GM08714 (cell line): ENCODE results near the gene SLC22A15.

Experiments
- H3K4me3 ChIP-seq: fragments of 200-500 bp; sonication (Bioruptor generic); 2 replicates; pipeline ENCODE4 v1.5.1; 2014; ENCODE audit warnings: mild to moderate bottlenecking, low read length, inconsistent platforms
- ZNF274 ChIP-seq: IDR thresholded peaks from 2 replicates; pipeline ENCODE4 v1.6.1; 2012; ENCODE audit warnings: mild to moderate bottlenecking, low read depth, low read length

Gene SLC22A15

GRCh38 chr1:116002781-116003420 is 26.6 kb downstream of the SLC22A15 start:
- no peak for TF ChIP-seq ZNF274
- H3K4me3 ChIP-seq = no peak overlapping the region

DNA sequence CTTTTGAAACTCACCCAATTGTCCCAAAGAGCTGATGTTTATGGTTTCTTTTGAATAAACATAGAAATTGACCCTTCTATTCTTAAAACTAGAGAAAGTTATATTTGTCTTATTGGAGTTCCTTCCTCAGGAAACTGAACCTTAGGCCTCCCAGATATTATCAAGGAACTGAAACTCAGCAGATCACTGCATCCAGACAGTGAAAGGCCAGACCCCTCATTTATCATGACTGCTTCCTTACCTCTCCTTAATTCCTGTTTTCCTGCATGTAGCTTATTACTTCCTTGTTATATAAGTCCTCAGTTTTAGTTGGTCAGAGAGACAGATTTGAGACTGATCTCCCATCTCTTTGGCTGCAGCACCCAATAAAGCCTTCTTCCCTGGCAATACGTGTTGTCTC is 27.5 kb downstream of the SLC22A15 start:
- no peak overlapping the region for H3K4me3 ChIP-seq
- no peak for TF ChIP-seq ZNF274

DNA sequence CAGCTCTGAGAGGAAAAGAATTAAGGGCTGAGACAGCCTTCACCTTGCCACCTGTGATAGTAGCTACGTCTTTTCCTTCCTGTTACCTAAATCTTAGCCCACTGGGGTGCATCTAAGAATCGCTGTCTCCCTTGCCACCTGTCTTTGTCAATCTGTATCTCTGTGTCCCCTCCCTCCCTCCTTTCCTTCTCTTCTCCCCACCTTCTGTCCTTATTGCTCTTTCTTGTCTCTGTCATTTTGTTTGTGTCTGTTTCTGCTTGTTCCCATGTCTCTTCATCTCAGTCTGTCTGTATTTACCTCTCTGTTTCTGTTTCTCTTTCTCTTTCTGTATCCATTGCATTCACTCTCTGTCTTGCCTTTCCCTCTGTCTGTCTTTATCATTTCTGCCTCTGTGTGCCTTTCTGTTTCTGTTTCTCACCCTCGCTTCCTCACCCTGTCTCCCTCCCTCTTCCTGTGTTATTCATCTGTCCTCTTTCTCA is 30.2 kb downstream of the SLC22A15 start:
- no peak for TF ChIP-seq ZNF274
- H3K4me3 ChIP-seq = peak overlapping the region; percentile 74; the same call in 1 of the 2 replicates

- no peak for TF ChIP-seq ZNF274
- no peak overlapping the region for H3K4me3 ChIP-seq
Observed at GRCh38 chr1:116008656-116009390, 32.5 kb downstream of the SLC22A15 start.

DNA sequence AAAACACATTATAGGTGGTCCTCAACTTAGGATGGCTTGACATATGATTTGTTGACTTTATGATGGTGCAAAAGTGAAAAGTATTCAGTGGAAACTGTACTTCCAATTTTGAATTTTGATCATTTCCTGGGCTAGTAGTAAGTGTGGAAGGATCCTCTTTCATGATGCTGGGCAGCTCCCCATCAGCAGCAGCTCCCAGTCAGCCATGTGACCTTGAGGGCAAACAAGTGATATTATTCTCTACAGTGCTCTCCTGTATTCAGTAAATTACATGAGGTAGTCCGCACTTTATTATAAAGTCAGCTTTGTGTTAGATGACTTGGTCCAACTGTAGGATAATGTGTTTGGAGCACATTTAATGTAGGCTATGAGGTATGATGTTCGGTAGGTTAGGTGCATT is 36.4 kb downstream of the SLC22A15 start:
- H3K4me3 ChIP-seq = no peak overlapping the region
- TF ChIP-seq ZNF274 = no peak

DNA sequence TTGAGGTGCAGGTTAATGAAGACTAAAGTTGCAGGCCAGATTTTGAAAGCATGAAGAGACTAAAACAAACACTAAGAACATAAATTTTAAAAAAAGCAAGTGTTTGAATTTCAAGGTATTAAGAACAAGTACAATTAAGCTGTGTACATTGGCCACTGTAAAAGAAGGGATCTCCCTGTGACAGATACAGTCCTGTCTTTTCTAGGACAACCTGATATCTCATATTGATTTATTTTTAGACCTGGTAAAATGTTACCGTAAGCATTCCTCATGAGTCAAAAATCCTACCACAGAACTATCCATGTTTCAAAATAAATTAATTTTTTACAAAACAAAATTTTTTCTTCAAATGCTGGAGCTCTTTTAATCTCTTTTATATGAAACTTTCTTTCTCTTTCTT is 39.4 kb downstream of the SLC22A15 start:
- no peak for TF ChIP-seq ZNF274
- no peak overlapping the region for H3K4me3 ChIP-seq

- no peak overlapping the region for H3K4me3 ChIP-seq
- no peak for TF ChIP-seq ZNF274
Observed at GRCh38 chr1:116018007-116018406, 41.7 kb downstream of the SLC22A15 start.

DNA sequence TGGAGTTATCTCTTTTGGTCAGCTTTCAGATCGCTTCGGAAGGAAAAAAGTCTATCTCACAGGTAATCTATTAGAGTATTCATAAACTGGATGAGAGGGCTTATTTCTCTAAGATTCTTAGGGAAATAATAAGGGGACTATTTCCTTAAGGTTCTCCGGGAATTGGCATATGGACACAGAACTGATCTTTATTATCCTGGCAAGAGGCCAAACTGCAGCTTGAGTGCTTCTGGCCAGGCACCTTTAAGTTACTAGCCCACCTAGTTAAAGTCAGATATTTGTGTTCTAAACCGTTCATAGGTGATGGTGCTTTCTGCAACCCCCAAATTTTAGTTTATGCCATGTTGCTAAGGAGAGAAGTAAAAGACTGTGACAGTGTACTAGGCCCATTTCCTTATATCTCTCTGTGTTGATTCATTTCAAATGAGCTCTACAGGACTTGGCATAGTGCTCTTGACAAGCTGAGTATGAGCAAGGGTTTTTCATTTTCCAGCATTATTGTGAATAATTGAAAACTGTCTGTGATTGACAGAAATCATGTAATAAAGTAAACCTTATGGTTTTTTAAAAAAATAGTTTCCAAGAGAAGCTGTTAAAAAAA is 43.4 kb downstream of the SLC22A15 start:
- no peak for TF ChIP-seq ZNF274
- H3K4me3 ChIP-seq = no peak overlapping the region

DNA sequence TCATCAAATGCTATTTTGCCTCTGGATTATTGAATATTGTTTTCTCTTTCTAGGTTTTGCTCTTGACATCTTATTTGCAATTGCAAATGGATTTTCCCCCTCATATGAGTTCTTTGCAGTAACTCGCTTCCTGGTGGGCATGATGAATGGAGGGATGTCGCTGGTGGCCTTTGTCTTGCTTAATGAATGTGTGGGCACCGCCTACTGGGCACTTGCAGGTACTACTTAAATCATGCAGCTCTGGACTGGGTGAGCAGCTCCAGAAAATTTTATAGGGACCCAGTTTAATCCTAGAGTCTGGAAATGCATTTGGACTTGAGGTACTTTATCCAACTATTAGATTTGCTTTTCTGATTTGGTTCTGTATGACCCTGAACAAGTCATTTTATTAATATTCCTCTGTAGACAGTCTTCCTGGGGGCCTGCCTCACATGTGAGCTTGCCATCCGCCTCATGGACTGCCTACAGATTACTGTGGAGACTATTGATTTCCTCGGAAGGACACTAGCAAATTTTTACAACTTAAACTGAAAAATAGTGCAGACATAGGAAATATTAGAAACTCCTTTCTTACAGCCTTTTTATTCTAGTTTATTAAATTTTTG is 44.5 kb downstream of the SLC22A15 start:
- no peak overlapping the region for H3K4me3 ChIP-seq
- no peak for TF ChIP-seq ZNF274

DNA sequence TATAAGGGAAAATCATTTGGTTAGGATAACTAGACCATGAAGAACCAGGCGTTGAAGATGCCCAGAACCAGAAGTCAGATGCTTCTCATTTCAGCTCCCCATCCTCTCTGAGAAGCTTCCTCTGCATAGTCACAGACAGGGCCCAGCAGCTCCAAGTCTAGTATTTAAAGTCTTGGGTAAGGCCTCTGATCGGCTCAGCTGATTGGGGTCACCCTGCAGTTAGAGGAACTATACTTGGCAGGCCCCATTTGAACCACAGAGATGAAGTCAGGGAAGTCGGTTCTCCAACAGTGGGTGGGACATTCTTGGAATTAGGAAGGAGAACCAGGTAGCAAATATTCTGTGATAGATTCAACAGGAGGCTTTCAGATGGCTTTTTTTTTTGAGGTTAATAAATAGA is 48.3 kb downstream of the SLC22A15 start:
- TF ChIP-seq ZNF274 = no peak
- no peak overlapping the region for H3K4me3 ChIP-seq

- no peak for TF ChIP-seq ZNF274
- H3K4me3 ChIP-seq = no peak overlapping the region
Observed at GRCh38 chr1:116026631-116027030, 50.3 kb downstream of the SLC22A15 start.

DNA sequence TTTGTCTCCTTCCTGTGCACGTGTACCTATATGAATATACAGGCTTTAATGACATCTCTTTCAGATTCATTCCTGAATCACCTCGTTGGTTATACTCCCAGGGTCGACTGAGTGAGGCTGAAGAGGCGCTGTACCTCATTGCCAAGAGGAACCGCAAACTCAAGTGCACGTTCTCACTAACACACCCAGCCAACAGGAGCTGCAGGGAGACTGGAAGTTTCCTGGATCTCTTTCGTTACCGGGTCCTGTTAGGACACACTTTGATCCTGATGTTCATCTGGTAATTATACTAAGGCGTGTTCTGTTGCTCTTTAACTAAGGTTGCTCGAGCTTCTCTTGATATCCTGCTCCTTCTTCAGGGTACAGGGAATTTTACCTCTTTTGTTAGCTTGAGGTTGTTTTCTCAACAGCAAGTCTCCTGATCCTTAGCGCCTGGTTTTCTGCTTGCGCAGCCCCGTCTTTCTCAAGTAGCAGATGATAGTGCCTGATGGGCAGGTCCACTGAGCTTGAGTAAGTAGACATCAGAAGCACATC is 55.1 kb downstream of the SLC22A15 start:
- H3K4me3 ChIP-seq = no peak overlapping the region
- TF ChIP-seq ZNF274 = no peak

- no peak for TF ChIP-seq ZNF274
- H3K4me3 ChIP-seq = no peak overlapping the region
Observed at GRCh38 chr1:116033322-116033721, 57.0 kb downstream of the SLC22A15 start.

DNA sequence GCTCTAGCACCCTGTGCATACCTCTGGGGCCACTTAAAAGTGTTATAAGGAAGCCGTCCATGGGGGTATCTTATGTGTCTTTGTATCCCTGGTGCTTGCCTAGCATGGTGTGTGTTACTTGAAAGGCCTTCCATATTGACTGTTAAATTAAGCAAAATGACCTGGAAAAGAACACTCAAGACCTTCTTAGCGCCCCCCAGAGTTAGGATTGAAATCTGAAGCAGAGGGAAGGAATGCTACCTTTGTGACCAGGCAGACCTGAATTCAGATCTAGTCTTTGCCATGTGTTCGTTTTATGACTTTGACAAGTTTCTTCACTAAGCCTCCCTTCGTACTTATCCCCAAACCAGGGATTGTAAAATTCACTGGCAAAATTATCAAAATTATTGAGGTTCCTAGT is 59.9 kb downstream of the SLC22A15 start:
- no peak for TF ChIP-seq ZNF274
- no peak overlapping the region for H3K4me3 ChIP-seq
